Chondrocyte (in vitro differentiated cells): Measurements from ENCODE around the gene TMIGD3. TPM values are rescaled to one million over a fixed set of nuclear protein-coding genes. Genes with fewer than 3 reads are reported as not detected.
A peak's percentile ranks its signal among the peaks of the same experiment; 100 is the strongest.

Experiments
- DNase-seq: peaks from one replicate; pipeline ENCODE4 v3.0.0; 2021; ENCODE audit warnings: mixed read lengths, low spot score
- H3K27ac Mint-ChIP-seq: one replicate; pipeline ENCODE4 v1.8.0; 2021; ENCODE audit warnings: mild to moderate bottlenecking, moderate library complexity, mixed read lengths; ENCODE audit not compliant: unreplicated experiment
- H3K27me3 Mint-ChIP-seq: 2 replicates; pipeline ENCODE4 v1.8.0; 2021; ENCODE audit warnings: low read depth, mixed read lengths
- H3K36me3 Mint-ChIP-seq: 2 replicates; pipeline ENCODE4 v1.8.0; 2021; ENCODE audit warnings: low read depth, mixed read lengths
- H3K4me1 Mint-ChIP-seq: 2 replicates; pipeline ENCODE4 v1.8.0; 2021; ENCODE audit warnings: low read depth, mild to moderate bottlenecking, mixed read lengths
- H3K4me3 Mint-ChIP-seq: one replicate; pipeline ENCODE4 v1.8.0; 2021; ENCODE audit warnings: mild to moderate bottlenecking, moderate library complexity, mixed read lengths; ENCODE audit not compliant: unreplicated experiment
- H3K9me3 Mint-ChIP-seq: 2 replicates; pipeline ENCODE4 v1.8.0; 2021; ENCODE audit warnings: low read depth, mixed read lengths
- total RNA-seq: library from RNA; stranded (reverse); gene quantifications from 3 replicates; pipeline ENCODE4 v1.2.1, GENCODE V29; 2021
- TF ChIP-seq, protein P1 (sequence below): fragments of 200-600 bp; sonication (generic); IDR thresholded peaks from 2 replicates; pipeline ENCODE4 v1.5.0; 2021; ENCODE audit warnings: antibody characterized with exemption, mild to moderate bottlenecking, moderate library complexity

Gene TMIGD3
- total RNA-seq, 1 donor from 2014 or later, result not detected

DNA sequence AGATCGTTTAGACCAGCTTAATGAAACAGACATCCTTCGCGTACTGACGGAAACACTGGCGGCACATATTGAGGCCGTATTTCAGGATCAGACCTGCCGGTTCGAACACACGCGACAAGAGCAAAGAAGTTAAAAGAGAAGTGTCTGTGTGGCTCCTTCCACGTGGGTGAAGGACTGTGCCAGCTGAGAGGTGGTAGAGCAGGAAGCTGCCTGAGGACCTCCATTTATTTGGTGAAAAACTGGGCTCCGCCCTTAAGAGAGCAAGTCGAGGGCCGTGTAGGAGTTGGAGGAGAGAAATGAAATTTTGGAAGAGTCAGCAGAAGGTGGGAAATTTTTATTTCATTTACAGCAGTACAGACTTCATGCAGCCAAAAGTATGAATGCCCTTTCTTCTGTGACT lies 38.8 kb upstream of the TMIGD3 start:
- Mint-ChIP-seq H3K9me3 (peaks cover 8% of the 10 kb centered on the region), H3K27ac (no peak overlapping the region)

DNA sequence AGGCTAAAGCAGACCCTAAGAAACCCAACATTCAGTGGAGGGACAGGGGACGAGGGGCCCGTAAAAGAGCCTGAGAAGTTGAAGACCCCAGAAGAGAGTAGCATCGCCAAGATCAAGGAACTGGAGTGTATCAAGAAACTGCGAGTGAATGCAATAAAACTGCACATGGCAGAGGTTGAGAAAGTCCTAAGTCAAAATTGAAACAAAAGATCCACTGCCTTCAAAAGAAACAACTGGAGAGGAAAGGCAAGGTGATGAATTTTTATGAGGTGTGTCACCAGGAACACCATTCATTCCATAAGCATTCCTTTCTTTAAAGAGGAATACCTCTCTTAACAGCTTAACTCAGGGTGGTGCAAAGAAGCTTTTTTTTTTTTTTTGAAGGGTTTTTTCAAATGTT lies 38.3 kb upstream of the TMIGD3 start:
- TF ChIP-seq, protein P1, sequence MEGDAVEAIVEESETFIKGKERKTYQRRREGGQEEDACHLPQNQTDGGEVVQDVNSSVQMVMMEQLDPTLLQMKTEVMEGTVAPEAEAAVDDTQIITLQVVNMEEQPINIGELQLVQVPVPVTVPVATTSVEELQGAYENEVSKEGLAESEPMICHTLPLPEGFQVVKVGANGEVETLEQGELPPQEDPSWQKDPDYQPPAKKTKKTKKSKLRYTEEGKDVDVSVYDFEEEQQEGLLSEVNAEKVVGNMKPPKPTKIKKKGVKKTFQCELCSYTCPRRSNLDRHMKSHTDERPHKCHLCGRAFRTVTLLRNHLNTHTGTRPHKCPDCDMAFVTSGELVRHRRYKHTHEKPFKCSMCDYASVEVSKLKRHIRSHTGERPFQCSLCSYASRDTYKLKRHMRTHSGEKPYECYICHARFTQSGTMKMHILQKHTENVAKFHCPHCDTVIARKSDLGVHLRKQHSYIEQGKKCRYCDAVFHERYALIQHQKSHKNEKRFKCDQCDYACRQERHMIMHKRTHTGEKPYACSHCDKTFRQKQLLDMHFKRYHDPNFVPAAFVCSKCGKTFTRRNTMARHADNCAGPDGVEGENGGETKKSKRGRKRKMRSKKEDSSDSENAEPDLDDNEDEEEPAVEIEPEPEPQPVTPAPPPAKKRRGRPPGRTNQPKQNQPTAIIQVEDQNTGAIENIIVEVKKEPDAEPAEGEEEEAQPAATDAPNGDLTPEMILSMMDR, result no peak
- Mint-ChIP-seq H3K36me3 (no peaks in the 10 kb centered on the region), H3K4me3 (no peak overlapping the region), H3K4me1 (peaks cover 19% of the 10 kb centered on the region), H3K27ac (no peak overlapping the region), H3K9me3 (peaks cover 8% of the 10 kb centered on the region), H3K27me3 (peaks cover 3% of the 10 kb centered on the region)
- DNase-seq, result no peak

More for the DNA sequence above, 38.8 kb upstream of the TMIGD3 start:
- DNase-seq, result no peak
- Mint-ChIP-seq H3K4me3 (no peak overlapping the region), H3K27me3 (peaks cover 3% of the 10 kb centered on the region), H3K36me3 (no peaks in the 10 kb centered on the region), H3K4me1 (peaks cover 19% of the 10 kb centered on the region)
- TF ChIP-seq, protein P1, result no peak

DNA sequence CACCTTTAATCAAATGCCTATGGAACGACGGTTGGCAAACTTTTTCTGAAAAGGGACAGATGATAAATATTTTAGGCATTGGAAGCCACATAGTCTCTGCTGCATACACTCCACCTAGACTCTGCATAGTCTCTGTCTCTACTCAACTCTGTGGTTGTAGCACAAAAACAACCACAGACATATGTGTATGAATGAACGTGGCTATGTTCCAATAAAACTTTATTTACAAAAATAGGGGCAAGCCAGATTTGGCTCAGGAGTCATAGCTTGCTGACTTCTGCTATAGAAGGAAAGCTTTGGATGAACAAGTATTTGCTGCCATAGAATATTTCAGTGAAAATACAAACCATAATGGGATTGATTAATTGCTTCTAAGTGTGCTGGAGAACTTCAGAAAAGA lies 37.5 kb upstream of the TMIGD3 start:
- no peaks in the 10 kb centered on the region for H3K36me3 Mint-ChIP-seq
- peaks cover 26% of the 10 kb centered on the region for H3K4me1 Mint-ChIP-seq
- H3K4me3 Mint-ChIP-seq, result no peak overlapping the region
- TF ChIP-seq, protein P1, result no peak
- H3K9me3 Mint-ChIP-seq, result peaks cover 4% of the 10 kb centered on the region
- no peak for DNase-seq
- H3K27me3 Mint-ChIP-seq, result no peaks in the 10 kb centered on the region
- H3K27ac Mint-ChIP-seq, result no peak overlapping the region

DNA sequence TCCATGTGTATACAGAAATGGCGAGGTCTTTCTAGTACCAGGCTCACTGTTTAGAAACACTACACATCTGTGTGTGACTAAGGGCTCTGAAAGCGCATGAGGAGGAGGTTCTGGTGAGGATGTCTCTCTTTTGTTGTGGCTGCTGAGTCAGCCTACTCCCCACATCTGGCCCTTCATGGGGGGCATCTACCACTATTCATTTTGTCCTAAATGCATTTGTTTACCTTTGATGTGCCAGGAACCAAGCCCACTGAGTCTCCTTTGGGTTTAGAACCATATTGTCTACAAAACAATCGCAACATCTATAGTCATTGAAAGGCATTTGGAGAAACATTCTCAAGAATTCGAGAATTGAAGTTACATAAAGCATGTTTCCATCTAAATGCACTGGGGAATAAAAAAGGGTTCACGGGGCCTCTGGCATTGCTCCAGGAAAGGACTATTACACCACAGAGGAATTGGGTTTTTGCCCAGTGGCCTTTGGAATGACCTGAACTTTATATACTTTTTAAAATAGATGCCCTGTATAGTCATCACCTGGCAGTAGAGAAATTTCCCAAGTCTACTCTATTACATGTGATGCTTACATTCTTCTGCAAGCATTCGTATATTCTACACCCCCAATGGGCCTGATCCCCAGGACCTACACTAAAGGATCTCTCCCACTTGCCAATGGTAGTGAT lies 35.1 kb upstream of the TMIGD3 start:
- peaks cover 44% of the 10 kb centered on the region for H3K4me1 Mint-ChIP-seq
- H3K9me3 Mint-ChIP-seq, result no peaks in the 10 kb centered on the region
- H3K27me3 Mint-ChIP-seq, result no peaks in the 10 kb centered on the region
- no peak for DNase-seq
- H3K27ac Mint-ChIP-seq, result no peak overlapping the region
- H3K4me3 Mint-ChIP-seq, result no peak overlapping the region
- TF ChIP-seq, protein P1, result no peak
- no peaks in the 10 kb centered on the region for H3K36me3 Mint-ChIP-seq

DNA sequence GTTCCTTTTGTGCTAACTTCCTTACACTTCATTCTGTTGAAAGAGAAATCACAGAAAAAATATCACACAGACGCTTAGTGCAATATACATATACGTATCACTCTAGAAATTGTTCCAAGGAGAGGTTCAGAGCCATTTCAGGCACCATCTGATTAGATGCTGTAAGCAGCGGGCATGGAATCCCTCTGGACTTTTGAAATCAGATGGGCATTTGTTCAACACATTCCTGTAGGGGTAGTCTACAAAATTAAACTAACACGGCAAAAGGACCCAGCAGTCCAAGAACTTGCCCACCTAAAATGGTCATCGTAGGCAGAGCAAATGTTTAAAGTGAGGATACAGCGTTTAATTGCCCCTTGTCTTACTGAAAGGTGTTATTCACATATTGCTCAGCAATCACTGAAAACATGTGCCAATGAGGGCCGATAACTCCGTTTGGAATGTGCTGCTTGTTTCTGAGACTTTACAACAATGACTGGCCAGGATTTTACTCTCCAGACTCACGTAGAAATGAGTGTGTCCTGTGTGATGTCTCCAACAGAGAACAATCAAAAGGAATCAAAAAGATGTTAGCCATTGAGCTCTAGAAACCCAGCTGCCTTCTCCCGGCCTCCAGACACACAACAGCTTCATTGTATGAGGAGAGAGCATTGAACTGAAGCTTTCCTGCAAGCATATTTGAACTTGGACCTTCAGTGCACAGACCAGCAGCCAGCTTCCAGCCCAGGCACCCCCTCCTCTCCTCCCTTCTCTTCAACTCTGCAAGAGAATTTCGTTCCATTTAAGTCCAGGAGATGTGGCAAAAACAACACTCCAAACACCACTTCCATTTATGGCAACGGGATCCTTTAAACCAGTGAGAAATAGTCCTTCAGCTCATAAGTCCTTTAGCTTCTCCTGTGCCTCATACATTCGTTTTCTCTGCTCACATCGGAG lies 32.1 kb upstream of the TMIGD3 start:
- TF ChIP-seq, protein P1, result no peak
- no peak for DNase-seq
- no peaks in the 10 kb centered on the region for H3K36me3 Mint-ChIP-seq
- H3K9me3 Mint-ChIP-seq, result peaks cover 3% of the 10 kb centered on the region
- peaks cover 36% of the 10 kb centered on the region for H3K4me1 Mint-ChIP-seq
- H3K4me3 Mint-ChIP-seq, result no peak overlapping the region
- peak overlapping the region; percentile 9 for H3K27ac Mint-ChIP-seq
- peaks cover 3% of the 10 kb centered on the region for H3K27me3 Mint-ChIP-seq
